Measurements from ENCODE around the gene C11orf68. TPM values are rescaled to one million over a fixed set of nuclear protein-coding genes. Genes with fewer than 3 reads are reported as not detected.

C11orf68 gene
- total and polyA plus RNA-seq, 9 of the 15 experiments (the other 6 are each of a cell fraction or from before 2014, with no cell fraction given) = 3.6 to 35.9 (median 12.8) TPM

GRCh38 chr11:65898656-65899355 lies 20.1 kb downstream of the C11orf68 start (continued):
- no peak for TF ChIP-seq STAT6 (CRISPR knock-in tag; IDR thresholded peaks at IDR 0.05)
- no peak for TF ChIP-seq PRPF4 (IDR thresholded peaks at IDR 0.05; ENCODE audit: insufficient read depth, low read depth, low read length, poor library complexity, severe bottlenecking)
- TF ChIP-seq NR2C2 (CRISPR knock-in tag; IDR thresholded peaks at IDR 0.05) = no peak
- no peak; the same call in 1 of the 2 replicates for TF ChIP-seq NR2C2 (tag; IDR thresholded peaks at IDR 0.05)
- no peak for TF ChIP-seq ZNF79 (CRISPR knock-in tag; IDR thresholded peaks at IDR 0.05; ENCODE audit: low read depth)
- no peak for TF ChIP-seq CTBP1 (IDR thresholded peaks at IDR 0.05; ENCODE audit: borderline replicate concordance)
- no peak for TF ChIP-seq HDAC6 (IDR thresholded peaks at IDR 0.05; ENCODE audit: low read depth, low read length)
- TF ChIP-seq SIN3A (IDR thresholded peaks at IDR 0.05; ENCODE audit: borderline replicate concordance in 2 of 2, control insufficient read depth in 1 of 2, low read depth in 2 of 2, low read length in 2 of 2) = 0 out of 4 replicates have a peak, but pooled peaks of 1 of the 2 experiments have one; percentile 83
- TF ChIP-seq E2F6 (IDR thresholded peaks at IDR 0.05; ENCODE audit: borderline replicate concordance in 1 of 2, extremely low read depth in 1 of 2, insufficient read depth in 1 of 2, insufficient read length in 1 of 2, low read depth in 1 of 2, low read length in 1 of 2, poor library complexity in 1 of 2, severe bottlenecking in 1 of 2) = no peak
- no peak for TF ChIP-seq HNRNPL (IDR thresholded peaks at IDR 0.05; ENCODE audit: low read depth, low read length)
- peak; percentile 92 for TF ChIP-seq ZFX (CRISPR knock-in tag; IDR thresholded peaks at IDR 0.05)
- TF ChIP-seq ZNF398 (CRISPR knock-in tag; IDR thresholded peaks at IDR 0.05) = no peak
- no peak for TF ChIP-seq HIVEP1 (CRISPR knock-in tag; IDR thresholded peaks at IDR 0.05)
- no peak for TF ChIP-seq IFI16 (CRISPR knock-in tag; IDR thresholded peaks at IDR 0.05)
- no peak for TF ChIP-seq GTF2B (IDR thresholded peaks at IDR 0.05; ENCODE audit: extremely low read depth, insufficient read length)
- no peak for TF ChIP-seq THRB (CRISPR knock-in tag; conservative IDR thresholded peaks at IDR 0.05)
- no peak for TF ChIP-seq CBFB (CRISPR knock-in tag; IDR thresholded peaks at IDR 0.05)
- no peak for TF ChIP-seq ZZZ3 (IDR thresholded peaks at IDR 0.05)
- no peak for TF ChIP-seq NR2C1 (IDR thresholded peaks at IDR 0.05)
- TF ChIP-seq NR2C1 (tag; IDR thresholded peaks at IDR 0.05) = no peak
